ENCODE measurements around the gene PDE8B. TPM values are rescaled to one million over a fixed set of nuclear protein-coding genes. Genes with fewer than 3 reads are reported as not detected.

PDE8B gene
- total RNA-seq, 1 donor from 2014 or later = 5.9 TPM

GRCh38 chr5:77295863-77296378 lies 85.4 kb downstream of the PDE8B start:
- no peak overlapping the region for H3K27ac ChIP-seq (replicated peaks)
- no peaks in the 10 kb centered on the region for H3K4me1 ChIP-seq
- no peaks in the 10 kb centered on the region for H3K9me3 ChIP-seq (replicated peaks)
- intact Hi-C loops (cut with micrococcal nuclease) = no loop called here
- peaks cover 6% of the 10 kb centered on the region for H3K27me3 ChIP-seq (ENCODE audit: low read depth)
- H3K4me3 ChIP-seq = no peak overlapping the region
- no peak for DNase-seq
- H3K36me3 ChIP-seq = no peaks in the 10 kb centered on the region
- TF ChIP-seq CTCF (IDR thresholded peaks at IDR 0.05; ENCODE audit: borderline replicate concordance) = no peak

GRCh38 chr5:77298146-77298545 lies 87.7 kb downstream of the PDE8B start:
- Histone ChIP-seq H3K9me3 (replicated peaks) (no peaks in the 10 kb centered on the region), H3K4me1 (no peaks in the 10 kb centered on the region), H3K4me3 (no peak overlapping the region), H3K27ac (replicated peaks) (no peak overlapping the region), H3K36me3 (no peaks in the 10 kb centered on the region), H3K27me3 (ENCODE audit: low read depth) (peaks cover 6% of the 10 kb centered on the region)
- TF ChIP-seq CTCF (IDR thresholded peaks at IDR 0.05; ENCODE audit: borderline replicate concordance) = no peak
- DNase-seq = no peak
- intact Hi-C loops (cut with micrococcal nuclease) = no loop called here

GRCh38 chr5:77300451-77300850 lies 90.0 kb downstream of the PDE8B start:
- no peaks in the 10 kb centered on the region for H3K36me3 ChIP-seq
- no peak for TF ChIP-seq CTCF (IDR thresholded peaks at IDR 0.05; ENCODE audit: borderline replicate concordance)
- H3K4me3 ChIP-seq = no peak overlapping the region
- H3K9me3 ChIP-seq (replicated peaks) = no peaks in the 10 kb centered on the region
- peaks cover 6% of the 10 kb centered on the region for H3K27me3 ChIP-seq (ENCODE audit: low read depth)
- intact Hi-C loops (cut with micrococcal nuclease) = no loop called here
- DNase-seq = no peak
- H3K27ac ChIP-seq (replicated peaks) = no peak overlapping the region
- H3K4me1 ChIP-seq = no peaks in the 10 kb centered on the region

- no peak for TF ChIP-seq CTCF (IDR thresholded peaks at IDR 0.05; ENCODE audit: borderline replicate concordance)
- Histone ChIP-seq H3K27ac (replicated peaks) (no peak overlapping the region), H3K27me3 (ENCODE audit: low read depth) (peaks cover 6% of the 10 kb centered on the region), H3K9me3 (replicated peaks) (no peaks in the 10 kb centered on the region), H3K4me3 (no peak overlapping the region), H3K36me3 (no peaks in the 10 kb centered on the region), H3K4me1 (no peaks in the 10 kb centered on the region)
- DNase-seq = no peak
- intact Hi-C loops (cut with micrococcal nuclease) = no loop called here
Observed at GRCh38 chr5:77301447-77301883, 91.0 kb downstream of the PDE8B start.

- no peak overlapping the region for H3K4me3 ChIP-seq
- no peak for DNase-seq
- intact Hi-C loops (cut with micrococcal nuclease) = no loop called here
Observed at GRCh38 chr5:77302247-77302646, 91.8 kb downstream of the PDE8B start.

More at GRCh38 chr5:77302247-77302646, 91.8 kb downstream of the PDE8B start:
- Histone ChIP-seq H3K4me1 (no peaks in the 10 kb centered on the region), H3K36me3 (no peaks in the 10 kb centered on the region), H3K9me3 (replicated peaks) (no peaks in the 10 kb centered on the region), H3K27ac (replicated peaks) (no peak overlapping the region), H3K27me3 (ENCODE audit: low read depth) (peaks cover 6% of the 10 kb centered on the region)
- TF ChIP-seq CTCF (IDR thresholded peaks at IDR 0.05; ENCODE audit: borderline replicate concordance) = no peak
